ENCODE results near the gene FAF2. TPM values are rescaled to one million over a fixed set of nuclear protein-coding genes. Genes with fewer than 3 reads are reported as not detected.

FAF2 gene
- total RNA-seq, 1 donor from 2014 or later = 46.5 TPM

DNA sequence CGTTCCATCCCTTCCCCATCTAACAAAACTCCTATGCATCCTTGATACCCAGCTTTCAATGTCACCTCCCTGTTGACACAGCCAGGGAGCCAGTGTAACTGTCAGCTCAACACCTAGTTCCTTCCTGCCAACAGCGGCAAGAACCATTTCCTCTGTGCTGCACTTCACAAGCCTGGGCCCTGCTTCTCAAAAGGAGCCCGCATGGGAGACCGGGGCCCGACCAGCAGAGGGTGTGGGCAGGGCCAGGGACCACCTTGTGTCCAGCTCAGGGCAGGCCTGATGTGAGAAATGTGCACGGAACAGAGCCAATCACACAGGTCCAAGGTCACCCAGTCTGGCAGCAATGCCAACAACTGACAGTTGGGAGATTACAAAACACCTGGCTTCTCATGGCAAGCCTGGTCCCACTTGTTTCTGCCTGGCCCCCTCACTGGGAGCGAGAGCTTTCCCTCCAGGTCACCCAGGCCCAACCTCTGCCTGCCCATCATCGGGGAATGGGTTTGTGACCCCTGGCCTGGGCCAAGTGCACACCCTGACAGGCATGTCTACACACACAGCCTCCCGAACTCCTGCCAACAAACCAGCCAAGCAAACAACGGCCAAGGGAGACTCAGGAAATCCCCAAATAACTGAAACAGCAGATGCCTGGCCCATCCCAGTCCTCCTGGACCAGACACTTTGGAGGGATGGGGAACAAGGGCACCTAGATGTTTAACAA, 85.9 kb downstream of the FAF2 start:
- Mint-ChIP-seq H3K4me1 (ENCODE audit: unreplicated experiment) (peaks cover 29% of the 10 kb centered on the region), H3K36me3 (peaks cover 3% of the 10 kb centered on the region), H3K9me3 (no peaks in the 10 kb centered on the region), H3K4me3 (peak overlapping the region; percentile 99), H3K27me3 (no peaks in the 10 kb centered on the region), H3K27ac (peak overlapping the region; percentile 79)
- TF ChIP-seq, protein P1, sequence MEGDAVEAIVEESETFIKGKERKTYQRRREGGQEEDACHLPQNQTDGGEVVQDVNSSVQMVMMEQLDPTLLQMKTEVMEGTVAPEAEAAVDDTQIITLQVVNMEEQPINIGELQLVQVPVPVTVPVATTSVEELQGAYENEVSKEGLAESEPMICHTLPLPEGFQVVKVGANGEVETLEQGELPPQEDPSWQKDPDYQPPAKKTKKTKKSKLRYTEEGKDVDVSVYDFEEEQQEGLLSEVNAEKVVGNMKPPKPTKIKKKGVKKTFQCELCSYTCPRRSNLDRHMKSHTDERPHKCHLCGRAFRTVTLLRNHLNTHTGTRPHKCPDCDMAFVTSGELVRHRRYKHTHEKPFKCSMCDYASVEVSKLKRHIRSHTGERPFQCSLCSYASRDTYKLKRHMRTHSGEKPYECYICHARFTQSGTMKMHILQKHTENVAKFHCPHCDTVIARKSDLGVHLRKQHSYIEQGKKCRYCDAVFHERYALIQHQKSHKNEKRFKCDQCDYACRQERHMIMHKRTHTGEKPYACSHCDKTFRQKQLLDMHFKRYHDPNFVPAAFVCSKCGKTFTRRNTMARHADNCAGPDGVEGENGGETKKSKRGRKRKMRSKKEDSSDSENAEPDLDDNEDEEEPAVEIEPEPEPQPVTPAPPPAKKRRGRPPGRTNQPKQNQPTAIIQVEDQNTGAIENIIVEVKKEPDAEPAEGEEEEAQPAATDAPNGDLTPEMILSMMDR (conservative IDR thresholded peaks at IDR 0.05) = no peak
- DNase-seq (ENCODE audit: extremely low spot score, unreplicated experiment) = no peak

DNA sequence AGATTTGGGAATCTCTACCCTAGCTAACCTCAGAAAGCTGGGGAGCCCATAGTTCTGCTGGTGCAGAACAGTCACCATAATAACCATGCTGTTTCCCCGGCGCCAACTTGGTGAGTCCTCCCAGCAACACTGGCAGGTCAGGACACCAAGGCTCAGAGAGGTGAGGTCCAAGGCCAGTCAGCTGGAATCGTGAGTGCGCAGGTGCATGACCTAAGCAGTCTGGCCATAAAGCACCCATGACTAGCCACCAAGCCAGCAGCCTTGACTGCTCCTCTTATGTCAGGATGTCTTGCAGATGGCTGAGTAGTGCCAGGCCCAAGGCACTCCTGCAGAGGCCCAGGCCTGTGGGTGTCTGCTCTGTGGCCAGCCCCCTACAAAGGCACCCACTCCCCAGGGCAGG, 86.5 kb downstream of the FAF2 start:
- TF ChIP-seq, protein P1 (conservative IDR thresholded peaks at IDR 0.05) = no peak
- peak overlapping the region; percentile 99 for H3K4me3 Mint-ChIP-seq
- peaks cover 3% of the 10 kb centered on the region for H3K36me3 Mint-ChIP-seq
- no peaks in the 10 kb centered on the region for H3K9me3 Mint-ChIP-seq
- peak overlapping the region; percentile 100 for H3K27ac Mint-ChIP-seq
- no peak for DNase-seq (ENCODE audit: extremely low spot score, unreplicated experiment)
- no peaks in the 10 kb centered on the region for H3K27me3 Mint-ChIP-seq
- H3K4me1 Mint-ChIP-seq (ENCODE audit: unreplicated experiment) = peaks cover 30% of the 10 kb centered on the region

DNA sequence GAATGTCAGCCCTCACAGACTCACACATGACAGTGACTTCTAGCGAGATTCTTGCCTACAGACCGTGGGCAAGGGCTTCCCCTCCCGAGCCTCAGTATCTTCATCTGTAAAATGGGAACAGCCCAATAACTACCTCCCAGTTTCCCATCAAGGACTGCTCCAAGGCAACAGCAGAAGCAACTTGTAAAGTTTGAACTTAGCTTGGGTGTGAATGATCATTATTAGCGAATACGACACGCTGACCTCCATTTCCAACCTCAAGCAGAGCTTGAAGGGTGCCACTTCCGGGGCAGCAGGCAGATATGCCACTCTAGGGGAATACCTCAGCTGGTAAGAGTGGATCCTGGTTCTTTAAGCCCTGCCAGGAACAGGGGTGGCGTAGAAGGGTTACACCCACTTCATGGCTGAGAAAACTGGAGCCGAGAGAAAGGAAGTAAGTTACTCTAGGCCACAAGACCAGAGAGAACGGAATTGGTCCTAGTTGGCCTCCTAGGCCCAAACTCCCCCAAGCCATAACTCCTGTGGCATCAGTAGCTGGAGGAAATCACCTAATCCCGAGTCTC, 87.0 kb downstream of the FAF2 start:
- TF ChIP-seq, protein P1 (conservative IDR thresholded peaks at IDR 0.05) = no peak
- Mint-ChIP-seq H3K27me3 (no peaks in the 10 kb centered on the region), H3K4me1 (ENCODE audit: unreplicated experiment) (peaks cover 35% of the 10 kb centered on the region), H3K9me3 (no peaks in the 10 kb centered on the region), H3K27ac (peak overlapping the region; percentile 100), H3K36me3 (peaks cover 3% of the 10 kb centered on the region), H3K4me3 (peak overlapping the region; percentile 99)
- no peak for DNase-seq (ENCODE audit: extremely low spot score, unreplicated experiment)

GRCh38 chr5:176535664-176536131, 87.5 kb downstream of the FAF2 start:
- H3K27me3 Mint-ChIP-seq = no peaks in the 10 kb centered on the region
- no peaks in the 10 kb centered on the region for H3K9me3 Mint-ChIP-seq
- TF ChIP-seq, protein P1 (conservative IDR thresholded peaks at IDR 0.05) = no peak
- peaks cover 3% of the 10 kb centered on the region for H3K36me3 Mint-ChIP-seq
- DNase-seq (ENCODE audit: extremely low spot score, unreplicated experiment) = no peak
- H3K27ac Mint-ChIP-seq = peak overlapping the region; percentile 100
- peaks cover 41% of the 10 kb centered on the region for H3K4me1 Mint-ChIP-seq (ENCODE audit: unreplicated experiment)
- H3K4me3 Mint-ChIP-seq = peak overlapping the region; percentile 99

- TF ChIP-seq, protein P1 (conservative IDR thresholded peaks at IDR 0.05) = no peak
- Mint-ChIP-seq H3K36me3 (peaks cover 3% of the 10 kb centered on the region), H3K9me3 (no peaks in the 10 kb centered on the region), H3K27me3 (no peaks in the 10 kb centered on the region), H3K4me3 (peak overlapping the region; percentile 99), H3K27ac (peak overlapping the region; percentile 100), H3K4me1 (ENCODE audit: unreplicated experiment) (peaks cover 45% of the 10 kb centered on the region)
- no peak for DNase-seq (ENCODE audit: extremely low spot score, unreplicated experiment)
Observed at GRCh38 chr5:176536132-176536901, 88.1 kb downstream of the FAF2 start.
